A673 (cell line): ENCODE measurements around the gene WDFY3. TPM values are rescaled to one million over a fixed set of nuclear protein-coding genes. Genes with fewer than 3 reads are reported as not detected.

Source experiments
- BruUV-seq: library from RNA; stranded (reverse); fragments of 400-500 nt; replicated peaks from 2 replicates; lab custom pipeline; 2021; lab: Mats Ljungman, UMichigan
- CTCF ChIA-PET: fragments of 300-600 bp; sonication (Branson Sonifier 250); formaldehyde crosslinking; loops from one replicate; lab custom pipeline; 2022; ENCODE audit warnings: antibody characterized with exemption; lab: Charles Lee
- POLR2A ChIA-PET: fragments of 300-600 bp; sonication (Branson Sonifier 250); formaldehyde crosslinking; loops from one replicate; lab custom pipeline; 2022; ENCODE audit warnings: antibody characterized with exemption; ENCODE audit not compliant: low non-redundant PET; lab: Charles Lee
- DNase-seq: peaks from one replicate; pipeline ENCODE4 v3.0.0-alpha.2; 2015; ENCODE audit warnings: low spot score
- H3K27ac ChIP-seq: fragments of 200-600 bp; sonication (generic); 2 replicates; pipeline ENCODE4 v1.5.1; 2016; ENCODE audit warnings: mixed run types, low read depth, mild to moderate bottlenecking, mixed read lengths, antibody characterized with exemption, low read length; ENCODE audit not compliant: poor library complexity, severe bottlenecking
- H3K27me3 ChIP-seq: fragments of 200-600 bp; sonication (generic); replicated peaks from 2 replicates; pipeline ENCODE4 v1.6.1; 2017; ENCODE audit warnings: mixed run types, low read depth, mild to moderate bottlenecking, mixed read lengths, antibody characterized with exemption, low read length; ENCODE audit not compliant: insufficient read depth, poor library complexity
- H3K36me3 ChIP-seq: fragments of 200-600 bp; sonication (generic); 2 replicates; pipeline ENCODE4 v1.6.1; 2016; ENCODE audit warnings: mixed run types, mild to moderate bottlenecking, mixed read lengths, antibody characterized with exemption, low read length; ENCODE audit not compliant: insufficient read depth, poor library complexity, severe bottlenecking
- H3K4me1 ChIP-seq: fragments of 200-600 bp; sonication (generic); 2 replicates; pipeline ENCODE4 v1.6.1; 2017; ENCODE audit warnings: mixed run types, mild to moderate bottlenecking, mixed read lengths, antibody characterized with exemption, low read length; ENCODE audit not compliant: insufficient read depth, poor library complexity, severe bottlenecking
- H3K4me3 ChIP-seq: fragments of 200-600 bp; sonication (generic); 2 replicates; pipeline ENCODE4 v1.5.1; 2016; ENCODE audit warnings: low read depth, mixed run types, mild to moderate bottlenecking, mixed read lengths, low read length; ENCODE audit not compliant: poor library complexity, severe bottlenecking
- H3K9me3 ChIP-seq: fragments of 200-600 bp; sonication (generic); 2 replicates; pipeline ENCODE4 v1.6.1; 2016; ENCODE audit warnings: mixed run types, low read depth, mild to moderate bottlenecking, mixed read lengths, antibody characterized with exemption, low read length; ENCODE audit not compliant: poor library complexity, severe bottlenecking
- CTCF ChIP-seq: fragments of 300-800, 200-600 bp; sonication (generic); conservative IDR thresholded peaks from 2 replicates; pipeline ENCODE4 v1.5.1; 2017; ENCODE audit warnings: low read depth, mild to moderate bottlenecking, antibody characterized with exemption, low read length, moderate library complexity, mixed read lengths
- EZH2 ChIP-seq: fragments of 200-600 bp; sonication (generic); IDR thresholded peaks from 2 replicates; pipeline ENCODE4 v1.6.1; 2017; ENCODE audit warnings: borderline replicate concordance, low read depth, mild to moderate bottlenecking, mixed read lengths, antibody characterized with exemption, low read length; ENCODE audit not compliant: poor library complexity, severe bottlenecking
- intact Hi-C: fragments of 100-400 bp; cut with micrococcal nuclease; formaldehyde crosslinking; loops from one replicate; pipeline ENCODE4 v1.10.0; 2022; ENCODE audit not compliant: unreplicated experiment
- total RNA-seq: library from RNA; stranded (reverse); gene quantifications from 2 replicates; pipeline ENCODE4 v1.2.3, GENCODE V29; 2021

Gene WDFY3
- total RNA-seq, 1 experiment from 2014 or later: 43.4 TPM

- no peaks in the 10 kb centered on the region for H3K27me3 ChIP-seq
- H3K4me1 ChIP-seq: no peaks in the 10 kb centered on the region
- intact Hi-C loops: no loop called here
- no peak overlapping the region for H3K4me3 ChIP-seq
- no peaks in the 10 kb centered on the region for H3K36me3 ChIP-seq
- no peak for DNase-seq
- no peak overlapping the region for H3K27ac ChIP-seq
- ChIA-PET CTCF (no interaction called here), POLR2A (no interaction called here)
- no TSS peak for BruUV-seq
- no peak for TF ChIP-seq EZH2
- no peak for TF ChIP-seq CTCF
- no peaks in the 10 kb centered on the region for H3K9me3 ChIP-seq
Observed at GRCh38 chr4:84877051-84877833, 89.2 kb downstream of the WDFY3 start.

- H3K4me1 ChIP-seq: peaks cover 5% of the 10 kb centered on the region
- H3K27me3 ChIP-seq: no peaks in the 10 kb centered on the region
- ChIA-PET CTCF (no interaction called here), POLR2A (no interaction called here)
- H3K27ac ChIP-seq: no peak overlapping the region
- BruUV-seq: no TSS peak
- no peaks in the 10 kb centered on the region for H3K9me3 ChIP-seq
- no peak for TF ChIP-seq CTCF
- no peak for TF ChIP-seq EZH2
- intact Hi-C loops: no loop called here
- H3K36me3 ChIP-seq: no peaks in the 10 kb centered on the region
- no peak overlapping the region for H3K4me3 ChIP-seq
- no peak for DNase-seq
Observed at GRCh38 chr4:84875636-84876371, 90.7 kb downstream of the WDFY3 start.

- BruUV-seq: no TSS peak
- no peaks in the 10 kb centered on the region for H3K36me3 ChIP-seq
- intact Hi-C loops: no loop called here
- H3K9me3 ChIP-seq: no peaks in the 10 kb centered on the region
- POLR2A ChIA-PET: no interaction called here
- TF ChIP-seq CTCF: no peak
- TF ChIP-seq EZH2: no peak
- H3K27me3 ChIP-seq: no peaks in the 10 kb centered on the region
- no peak for DNase-seq
- no peak overlapping the region for H3K4me3 ChIP-seq
- CTCF ChIA-PET: no interaction called here
- peaks cover 17% of the 10 kb centered on the region for H3K4me1 ChIP-seq
- no peak overlapping the region for H3K27ac ChIP-seq
Observed at GRCh38 chr4:84874619-84875018, 91.9 kb downstream of the WDFY3 start.
